Measurements from ENCODE around the gene FLII.

The FLII gene

GRCh38 chr17:18229254-18229653, 29.3 kb downstream of the FLII start:
- in situ Hi-C loops (cut with HindIII; ENCODE audit: low sequenced_read_pairs), result no loop called here
- H3K4me3 ChIP-seq (ENCODE audit: low read depth, low read length), result no peak overlapping the region
- TF ChIP-seq, protein P1, sequence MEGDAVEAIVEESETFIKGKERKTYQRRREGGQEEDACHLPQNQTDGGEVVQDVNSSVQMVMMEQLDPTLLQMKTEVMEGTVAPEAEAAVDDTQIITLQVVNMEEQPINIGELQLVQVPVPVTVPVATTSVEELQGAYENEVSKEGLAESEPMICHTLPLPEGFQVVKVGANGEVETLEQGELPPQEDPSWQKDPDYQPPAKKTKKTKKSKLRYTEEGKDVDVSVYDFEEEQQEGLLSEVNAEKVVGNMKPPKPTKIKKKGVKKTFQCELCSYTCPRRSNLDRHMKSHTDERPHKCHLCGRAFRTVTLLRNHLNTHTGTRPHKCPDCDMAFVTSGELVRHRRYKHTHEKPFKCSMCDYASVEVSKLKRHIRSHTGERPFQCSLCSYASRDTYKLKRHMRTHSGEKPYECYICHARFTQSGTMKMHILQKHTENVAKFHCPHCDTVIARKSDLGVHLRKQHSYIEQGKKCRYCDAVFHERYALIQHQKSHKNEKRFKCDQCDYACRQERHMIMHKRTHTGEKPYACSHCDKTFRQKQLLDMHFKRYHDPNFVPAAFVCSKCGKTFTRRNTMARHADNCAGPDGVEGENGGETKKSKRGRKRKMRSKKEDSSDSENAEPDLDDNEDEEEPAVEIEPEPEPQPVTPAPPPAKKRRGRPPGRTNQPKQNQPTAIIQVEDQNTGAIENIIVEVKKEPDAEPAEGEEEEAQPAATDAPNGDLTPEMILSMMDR (IDR thresholded peaks at IDR 0.05; ENCODE audit: low read depth, low read length), result no peak
- no peak for DNase-seq (ENCODE audit: low read depth, low spot score)

DNA sequence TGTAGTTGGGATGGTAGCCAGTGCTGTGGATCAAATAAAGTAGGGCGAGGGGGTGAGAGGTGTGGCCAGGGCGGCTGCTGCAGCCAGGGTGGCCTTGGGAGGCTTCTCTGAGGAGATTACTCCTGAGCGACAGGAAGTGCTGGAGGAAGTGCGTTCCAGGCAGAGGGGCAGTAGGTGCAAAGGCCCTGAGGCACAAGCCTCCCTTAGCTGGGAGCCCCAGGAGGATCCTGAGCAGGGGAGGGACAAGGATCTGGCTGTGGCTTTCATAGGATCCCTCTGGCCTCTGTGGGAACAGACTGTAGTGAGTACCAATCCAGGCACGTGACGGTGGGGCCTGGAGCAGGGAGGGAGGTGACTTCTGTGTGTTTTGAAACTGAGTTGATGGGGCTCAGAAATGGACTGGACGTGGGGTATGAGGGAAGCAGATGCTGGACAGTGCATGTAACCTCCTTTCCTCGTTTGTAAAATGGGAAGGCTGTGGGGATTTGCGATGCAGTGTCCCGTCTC, 30.3 kb downstream of the FLII start:
- DNase-seq (ENCODE audit: low read depth, low spot score), result no peak
- in situ Hi-C loops (cut with HindIII; ENCODE audit: low sequenced_read_pairs), result no loop called here
- H3K4me3 ChIP-seq (ENCODE audit: low read depth, low read length), result no peak overlapping the region
- TF ChIP-seq, protein P1 (IDR thresholded peaks at IDR 0.05; ENCODE audit: low read depth, low read length), result no peak

DNA sequence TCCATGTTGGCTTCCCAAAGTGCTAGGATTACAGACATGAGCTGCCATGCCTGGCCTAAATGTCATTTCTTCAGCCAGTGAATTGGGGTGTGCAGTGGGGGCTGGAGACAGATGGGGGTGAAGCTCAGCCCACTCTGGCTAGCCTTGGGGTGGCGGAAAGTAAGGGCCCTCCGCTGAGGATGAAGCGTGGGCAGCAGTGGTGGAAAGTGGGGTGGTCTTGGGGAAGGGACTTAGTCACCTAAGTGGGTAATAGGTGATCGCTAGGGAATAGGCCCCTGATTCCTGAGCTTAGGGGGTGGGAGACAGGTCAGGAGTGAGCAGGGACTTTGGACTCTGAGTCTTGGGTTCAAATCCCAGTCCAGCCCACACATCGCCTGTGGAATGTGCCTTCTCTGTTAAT, 30.9 kb downstream of the FLII start:
- no peak for DNase-seq (ENCODE audit: low read depth, low spot score)
- H3K4me3 ChIP-seq (ENCODE audit: low read depth, low read length), result no peak overlapping the region
- in situ Hi-C loops (cut with HindIII; ENCODE audit: low sequenced_read_pairs), result no loop called here
- TF ChIP-seq, protein P1 (IDR thresholded peaks at IDR 0.05; ENCODE audit: low read depth, low read length), result no peak

DNA sequence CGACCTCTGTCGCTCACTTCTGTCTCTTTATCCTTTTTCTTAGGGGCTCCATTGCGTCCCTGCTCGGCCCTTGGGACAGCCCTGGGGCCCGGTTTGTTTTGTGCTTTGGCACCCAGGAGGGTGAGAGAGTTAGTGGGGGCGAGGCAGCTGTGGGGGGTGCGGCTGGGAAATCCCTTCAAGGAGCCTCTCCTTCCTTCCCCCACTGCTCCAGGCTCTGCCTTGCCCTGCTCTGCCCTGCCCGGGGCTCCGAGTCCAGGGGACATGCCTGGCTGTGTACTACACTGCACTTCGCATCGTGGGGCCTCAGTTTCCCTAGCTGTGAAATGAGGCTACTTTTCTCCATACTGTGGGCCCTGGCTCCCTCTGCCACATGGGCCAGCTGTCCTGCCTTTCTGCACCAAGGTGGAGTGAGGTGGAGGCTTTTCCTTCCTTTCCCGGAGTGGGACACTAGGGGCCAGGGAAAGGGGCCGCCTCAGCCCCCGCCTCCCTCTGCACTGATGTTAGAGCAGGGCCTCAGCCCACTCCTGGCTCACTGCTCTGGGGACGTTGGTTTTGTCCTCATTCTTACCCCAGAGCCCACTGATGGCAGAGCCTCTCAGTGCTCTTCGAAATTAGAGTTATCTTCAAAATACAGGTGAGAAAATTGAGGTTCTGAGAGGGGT, 32.1 kb downstream of the FLII start:
- no peak for DNase-seq (ENCODE audit: low read depth, low spot score)
- in situ Hi-C loops (cut with HindIII; ENCODE audit: low sequenced_read_pairs), result no loop called here
- peak overlapping the region; percentile 92 for H3K4me3 ChIP-seq (ENCODE audit: low read depth, low read length)
- TF ChIP-seq, protein P1 (IDR thresholded peaks at IDR 0.05; ENCODE audit: low read depth, low read length), result no peak

DNA sequence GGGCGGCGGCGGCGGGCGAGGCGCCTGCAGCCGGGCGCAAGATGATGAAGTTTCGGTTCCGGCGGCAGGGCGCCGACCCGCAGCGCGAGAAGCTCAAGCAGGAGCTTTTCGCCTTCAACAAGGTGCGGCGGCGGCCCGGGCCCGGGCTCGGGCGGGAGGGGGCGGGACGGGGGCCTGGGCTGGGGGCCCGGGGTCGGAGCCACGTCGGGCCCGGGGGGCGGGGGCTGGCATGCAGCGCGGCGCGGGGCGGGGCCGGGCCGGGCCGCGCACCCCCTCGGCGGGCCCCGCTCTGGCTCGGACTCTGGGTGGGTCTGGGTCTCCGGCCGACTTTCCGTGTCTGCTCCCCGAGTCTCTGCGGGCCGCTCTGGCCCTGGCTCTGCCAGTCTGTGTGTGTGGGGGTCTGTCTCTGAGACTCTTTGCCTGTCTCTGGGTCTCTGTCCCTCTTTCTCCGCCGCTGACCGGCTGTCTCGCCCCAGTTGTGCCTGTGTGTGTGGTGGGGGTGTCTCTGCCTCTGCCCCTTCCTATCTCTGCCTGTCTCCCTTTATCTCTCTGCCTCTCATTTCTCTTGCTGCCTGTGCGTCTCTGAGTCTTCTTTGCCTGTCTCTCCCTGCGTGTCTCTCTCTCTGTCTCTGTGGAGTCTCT, 32.8 kb downstream of the FLII start:
- peak; percentile 7 for DNase-seq (ENCODE audit: low read depth, low spot score)
- in situ Hi-C loops (cut with HindIII; ENCODE audit: low sequenced_read_pairs), result no loop called here
- H3K4me3 ChIP-seq (ENCODE audit: low read depth, low read length), result peak overlapping the region; percentile 92
- TF ChIP-seq, protein P1 (IDR thresholded peaks at IDR 0.05; ENCODE audit: low read depth, low read length), result no peak

GRCh38 chr17:18225121-18225641, 33.4 kb downstream of the FLII start, which contains the start of gene LLGL1:
Gene LLGL1 (plus strand): TSS chr17:18225635. CDS start chr17:18225683, 48 bp downstream.
- in situ Hi-C loops (cut with HindIII; ENCODE audit: low sequenced_read_pairs), result no loop called here
- DNase-seq (ENCODE audit: low read depth, low spot score), result peak; percentile 96
- TF ChIP-seq, protein P1 (IDR thresholded peaks at IDR 0.05; ENCODE audit: low read depth, low read length), result no peak
- peak within 1 kb of the TSS; percentile 92 for H3K4me3 ChIP-seq (ENCODE audit: low read depth, low read length)
